Right renal pelvis (tissue), 4 donors: ENCODE data around the gene SKAP1. TPM values are rescaled to one million over a fixed set of nuclear protein-coding genes. Genes with fewer than 3 reads are reported as not detected.
"Not testable (repeated sequence)": the region's sequence is repeated elsewhere in the genome, so short reads cannot be mapped to it uniquely, and the experiment has no call there.

Experiments
- DNase-seq, 4 donors: peaks; one replicate each; pipeline ENCODE4 v3.0.0-alpha.2; 2013; ENCODE audit warnings: low read depth in 4 of 4, low spot score in 3 of 4, missing footprints in 1 of 4
- polyA plus RNA-seq, 4 donors: library from polyadenylated mRNA; unstranded; fragments of 120-200 nt; gene quantifications; one replicate each; pipeline ENCODE4 v1.2.1, GENCODE V29; 2013; ENCODE audit not compliant: insufficient read length in 4 of 4

Gene SKAP1
- polyA plus RNA-seq, 4 donors, result 10.5 to 12.8 (median 12.2) TPM

DNA sequence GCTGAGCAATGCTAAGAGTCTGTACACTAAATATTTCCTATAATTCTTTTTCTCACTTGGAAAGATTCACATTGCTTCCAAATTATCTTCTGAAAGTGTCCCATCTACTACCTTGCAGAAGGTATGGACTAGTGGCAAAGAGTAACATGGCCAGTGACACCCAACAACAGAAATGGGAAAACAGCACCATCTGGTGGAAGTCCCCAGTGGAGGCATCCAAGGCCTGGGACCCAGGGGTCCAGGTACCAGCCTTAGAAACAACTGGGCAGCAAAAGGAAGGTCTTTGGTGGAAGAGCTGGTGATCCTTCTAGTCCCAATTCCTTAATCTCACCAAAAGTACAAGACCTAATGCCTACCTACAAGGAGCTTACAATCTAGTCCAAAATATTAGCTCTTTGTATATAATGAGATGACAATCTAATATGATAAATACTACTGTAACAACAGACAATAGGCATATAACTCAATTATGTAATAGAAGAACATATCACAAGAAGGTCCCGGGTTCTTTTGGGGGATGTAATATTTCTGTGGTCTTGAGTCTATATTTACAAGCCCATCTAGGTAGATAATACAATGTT lies 55.3 kb downstream of the SKAP1 start:
- no peak for DNase-seq

DNA sequence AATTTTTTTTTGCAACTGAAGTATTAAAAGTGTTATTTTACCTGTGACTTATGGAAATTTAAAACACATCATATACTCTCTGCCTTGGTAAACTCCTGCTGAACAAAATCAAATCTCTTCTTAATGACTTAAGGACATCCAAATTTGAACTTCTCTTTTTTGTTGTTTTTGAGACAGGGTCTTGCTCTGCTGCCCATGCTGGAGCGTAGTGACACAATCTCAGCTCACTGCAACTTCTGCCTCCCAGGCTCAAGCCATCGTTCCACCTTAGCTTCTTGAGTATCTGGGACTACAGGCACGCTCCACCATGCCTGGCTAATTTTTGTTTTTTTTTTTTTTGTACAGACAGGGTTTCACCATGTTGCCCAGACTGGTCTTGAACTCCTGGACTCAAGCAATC lies 56.1 kb downstream of the SKAP1 start:
- DNase-seq, result no peak

DNA sequence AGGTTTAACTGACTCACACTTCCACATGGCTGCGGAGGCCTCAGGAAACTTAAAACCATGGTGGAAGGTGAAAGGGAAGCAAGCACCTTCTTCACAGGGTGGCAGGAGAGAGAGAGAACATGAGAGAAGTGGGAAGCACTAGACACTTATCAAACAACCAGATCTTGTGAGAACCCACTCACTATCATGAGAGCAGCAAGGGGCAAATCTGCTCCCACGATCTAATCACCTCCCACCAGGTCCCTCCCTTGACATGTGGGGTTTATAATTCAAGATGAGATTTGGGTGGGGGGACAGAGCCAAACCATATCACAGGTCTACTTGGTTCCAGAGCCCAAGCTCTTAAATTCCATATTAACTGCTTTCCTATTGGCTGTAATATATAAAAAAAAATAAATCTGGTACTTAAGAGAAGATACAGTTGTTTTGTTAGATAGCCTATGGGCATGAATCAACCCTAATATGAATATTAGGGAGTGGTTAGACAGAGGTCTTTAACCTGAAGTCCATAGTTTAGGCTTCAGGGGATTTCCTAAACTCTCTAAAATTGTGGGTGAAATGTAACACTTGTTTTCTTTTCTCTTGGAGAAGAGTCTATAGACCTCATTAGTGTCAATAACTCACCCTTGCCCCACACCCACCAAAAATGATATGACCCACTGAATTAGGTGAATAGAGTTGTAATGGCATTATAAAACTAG lies 56.7 kb downstream of the SKAP1 start:
- DNase-seq, result no peak

DNA sequence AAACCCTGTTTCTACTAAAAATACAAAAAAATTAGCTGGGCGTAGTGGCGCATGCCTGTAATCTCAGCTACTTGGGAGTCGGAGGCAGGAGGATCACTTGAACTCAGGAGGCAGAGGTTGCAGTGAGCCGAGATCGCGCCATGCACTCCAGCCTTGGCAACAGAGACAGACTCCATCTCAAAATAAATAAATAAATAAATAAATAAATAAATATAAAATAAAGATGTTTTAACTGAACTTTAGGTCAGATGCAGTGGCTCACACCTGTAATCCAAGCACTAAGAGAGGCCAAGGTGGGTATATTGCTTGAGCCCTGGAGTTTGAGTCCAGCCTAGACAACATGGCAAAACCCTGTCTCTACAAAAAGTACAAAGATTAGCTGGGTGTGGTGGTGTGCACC lies 61.0 kb downstream of the SKAP1 start:
- DNase-seq, result not testable (repeated sequence)

DNA sequence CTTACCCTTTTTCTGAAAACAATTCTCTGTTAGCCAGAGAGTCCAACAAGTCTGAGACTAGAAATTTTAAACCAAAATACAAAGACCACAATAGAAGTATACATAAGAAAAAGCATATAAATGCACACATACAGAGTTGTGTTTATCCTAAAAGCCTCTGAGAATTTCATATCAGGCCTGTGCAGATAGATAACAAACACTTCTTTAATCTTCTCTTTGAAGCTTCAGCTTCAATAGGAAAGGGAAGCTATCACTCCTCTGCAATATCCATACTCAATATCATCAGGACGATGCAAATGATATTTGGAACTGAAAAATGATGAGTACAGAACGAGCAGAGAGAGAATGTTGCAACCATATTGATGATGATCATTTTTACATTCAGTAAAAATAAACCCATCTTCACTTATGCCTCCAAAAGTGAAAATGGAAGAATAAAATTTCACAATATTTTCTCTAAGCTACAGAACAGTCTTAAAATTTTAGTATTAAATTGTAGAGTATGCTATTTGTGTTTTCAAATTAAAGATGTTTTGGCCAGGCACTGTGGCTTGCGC lies 61.6 kb downstream of the SKAP1 start:
- no peak for DNase-seq

DNA sequence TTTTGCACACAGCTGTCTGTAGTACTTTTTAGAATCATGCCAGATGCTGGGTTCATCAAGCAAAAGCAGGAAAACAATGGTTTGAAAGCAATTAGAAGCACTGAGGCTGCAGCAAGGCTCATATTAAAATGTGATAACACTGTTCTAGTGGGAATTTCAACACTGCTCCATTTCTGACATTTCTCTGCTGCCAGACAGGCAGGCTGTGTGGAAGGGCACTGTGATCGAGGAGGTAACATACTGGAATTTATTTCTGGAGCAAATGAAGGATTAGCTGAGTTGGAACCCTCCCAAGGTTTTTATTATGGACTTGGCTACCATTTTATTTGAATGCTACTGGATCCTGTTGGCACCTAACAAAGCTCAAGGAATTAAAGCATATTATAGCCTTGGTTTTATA lies 66.9 kb downstream of the SKAP1 start:
- DNase-seq, result no peak

DNA sequence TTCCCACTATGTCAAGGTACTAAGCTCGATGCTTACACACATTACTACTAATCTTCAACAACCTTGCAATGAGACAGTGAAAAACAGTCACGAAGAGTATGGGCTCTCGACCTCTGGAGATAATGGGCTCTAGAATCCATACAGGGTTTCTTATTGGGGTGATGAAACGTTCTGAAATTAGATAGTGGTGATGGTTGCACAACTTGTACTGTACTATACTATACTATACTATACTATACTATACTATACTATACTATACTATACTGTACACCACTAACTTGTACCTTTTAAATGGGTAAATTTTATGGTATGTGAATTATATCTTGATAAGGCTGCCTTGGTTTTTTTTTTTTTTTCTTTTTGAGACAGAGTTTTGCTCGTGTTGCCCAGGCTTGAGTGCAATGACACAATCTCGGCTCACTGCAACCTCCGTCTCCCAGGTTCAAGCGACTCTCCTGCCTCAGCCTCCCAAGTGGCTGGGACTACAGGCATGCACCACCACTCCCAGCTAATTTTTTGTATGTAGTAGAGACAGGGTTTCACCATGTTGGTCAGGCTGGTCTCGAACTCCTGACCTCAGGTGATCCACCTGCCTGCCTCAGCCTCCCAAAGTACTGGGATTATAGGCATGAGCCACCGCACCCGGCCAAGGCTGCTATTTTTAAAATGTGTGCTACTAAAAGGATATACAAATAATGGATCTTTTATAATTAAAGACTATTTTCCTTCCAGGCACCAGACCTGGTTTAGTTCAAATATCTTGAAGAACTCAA lies 69.0 kb downstream of the SKAP1 start:
- not testable (repeated sequence) for DNase-seq

DNA sequence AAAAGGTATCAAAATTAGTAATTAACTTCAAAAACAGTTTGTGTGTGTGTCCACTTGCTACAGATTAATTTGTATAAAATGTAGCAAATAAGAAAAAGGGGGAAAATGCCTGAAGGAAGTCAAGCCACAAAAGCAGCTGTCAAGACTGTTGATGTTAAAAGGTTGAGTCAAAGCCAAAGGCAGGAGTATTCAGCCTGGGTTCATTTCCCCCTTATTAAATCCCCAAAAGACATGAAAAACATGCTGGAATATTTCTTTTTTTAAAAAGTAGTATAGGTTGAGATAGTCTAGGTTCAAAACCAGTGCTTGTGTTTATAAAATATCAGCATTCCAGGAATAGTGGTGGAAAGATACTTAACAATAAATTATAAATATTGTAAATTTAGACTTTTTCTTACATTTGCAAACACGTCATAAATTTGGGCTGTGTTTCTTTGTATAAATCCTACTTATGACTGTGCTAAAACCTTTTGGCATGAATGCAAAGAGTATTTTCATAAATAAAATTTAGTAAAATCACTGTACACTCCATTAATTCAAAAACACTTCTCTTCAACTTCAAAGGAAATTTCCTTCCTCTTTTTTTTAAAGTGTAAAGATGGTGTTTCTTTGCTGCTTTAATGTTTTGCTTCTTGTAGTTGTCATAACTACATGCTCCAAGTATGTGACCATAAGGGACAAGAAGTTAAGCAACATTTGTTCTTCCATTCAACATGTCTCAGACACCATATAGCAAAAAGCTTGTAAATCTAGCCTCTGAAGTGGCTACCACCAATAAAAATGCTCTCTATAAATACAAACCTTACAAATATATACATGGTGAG lies 72.0 kb downstream of the SKAP1 start:
- no peak for DNase-seq

DNA sequence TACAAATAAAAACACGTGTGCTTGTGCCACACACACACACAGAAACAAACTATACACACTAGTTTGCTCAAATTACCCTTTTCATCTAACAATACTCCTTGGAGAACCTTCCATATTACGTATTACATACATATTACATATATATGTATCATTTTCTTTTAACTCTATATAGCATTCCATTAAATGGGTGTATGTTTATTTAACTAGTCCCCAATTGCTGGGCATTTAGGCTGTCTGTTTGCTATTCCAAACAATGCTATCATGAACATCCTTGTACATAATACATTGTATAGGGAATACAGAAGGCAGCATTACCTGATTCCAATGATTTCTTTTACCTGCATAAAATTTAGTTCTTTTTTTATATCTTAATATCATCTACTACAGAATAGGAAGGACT lies 73.1 kb downstream of the SKAP1 start:
- DNase-seq, result no peak

DNA sequence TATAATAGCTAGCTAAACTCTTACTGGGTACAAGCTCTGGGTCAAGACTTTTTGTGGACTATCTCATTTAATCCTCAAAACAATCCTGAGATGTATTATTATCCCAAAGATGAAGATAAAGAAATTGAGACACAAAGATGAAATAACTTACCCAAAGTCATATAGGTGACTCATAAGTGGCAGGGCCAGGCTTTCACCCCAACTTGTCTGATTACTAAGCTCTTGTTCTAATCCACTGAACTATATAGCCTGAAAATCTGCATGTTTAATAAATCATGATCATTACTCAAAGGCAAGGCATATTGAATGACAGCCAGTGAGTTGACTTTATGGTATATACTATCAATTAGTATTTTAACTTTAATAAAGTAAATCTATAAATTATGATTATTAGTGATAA lies 77.4 kb downstream of the SKAP1 start:
- DNase-seq, result no peak

DNA sequence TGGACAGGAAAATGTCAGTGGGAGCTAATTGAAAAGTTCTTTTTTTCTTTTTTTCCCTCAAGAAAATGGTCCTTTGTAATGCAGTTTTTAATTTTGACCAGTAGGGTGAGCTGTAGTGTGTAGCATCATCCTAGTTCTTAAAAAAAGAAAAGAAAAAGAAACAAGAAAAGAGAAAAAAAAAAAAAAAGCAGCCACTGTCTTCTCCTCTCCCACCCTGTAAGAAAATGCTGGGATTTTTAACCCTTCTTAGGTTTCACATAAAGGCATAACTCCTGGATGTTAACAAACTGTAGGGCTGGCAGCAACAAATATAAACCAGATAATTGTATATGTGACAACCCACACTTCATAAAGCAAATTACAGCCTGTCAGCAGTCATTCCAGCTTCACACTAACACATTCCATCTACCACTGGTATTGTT lies 78.1 kb downstream of the SKAP1 start:
- no peak for DNase-seq

DNA sequence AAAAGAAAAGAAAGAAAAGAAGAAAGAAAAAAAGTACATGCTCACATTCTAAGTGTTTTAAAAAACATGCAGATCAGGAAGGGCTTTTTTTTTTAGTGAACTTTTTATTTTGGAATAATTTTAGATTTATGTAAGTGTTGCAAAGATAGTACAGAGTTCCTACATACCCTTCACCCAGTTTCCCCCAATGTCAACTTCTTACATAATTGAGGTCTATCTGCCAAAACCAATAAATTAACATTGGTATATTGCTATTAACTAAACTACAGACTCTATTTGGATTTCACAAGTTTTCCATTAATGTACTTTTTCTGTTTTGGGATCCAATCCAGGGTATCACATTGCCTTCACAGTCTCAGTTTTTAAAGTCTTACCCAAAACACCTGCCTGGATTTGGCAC lies 81.7 kb downstream of the SKAP1 start:
- DNase-seq, result no peak

DNA sequence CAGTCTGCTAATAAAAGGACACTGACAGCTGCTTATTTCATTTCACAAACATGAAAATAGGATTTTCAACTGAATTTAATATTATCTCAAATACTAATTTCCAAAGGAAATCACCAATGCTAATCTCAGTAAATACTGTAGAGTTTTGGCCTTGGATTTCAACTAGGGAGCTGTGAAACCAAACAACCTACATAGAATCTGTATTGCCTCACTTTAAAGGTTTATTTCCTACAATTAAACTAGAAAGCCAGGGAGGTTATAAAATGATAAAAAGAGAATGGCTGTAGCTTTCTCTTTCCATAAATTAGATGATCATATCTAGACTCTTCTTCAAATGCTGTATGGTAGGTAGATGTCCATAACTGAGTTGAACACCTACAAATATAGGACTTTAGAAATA lies 82.8 kb downstream of the SKAP1 start:
- DNase-seq, result no peak

DNA sequence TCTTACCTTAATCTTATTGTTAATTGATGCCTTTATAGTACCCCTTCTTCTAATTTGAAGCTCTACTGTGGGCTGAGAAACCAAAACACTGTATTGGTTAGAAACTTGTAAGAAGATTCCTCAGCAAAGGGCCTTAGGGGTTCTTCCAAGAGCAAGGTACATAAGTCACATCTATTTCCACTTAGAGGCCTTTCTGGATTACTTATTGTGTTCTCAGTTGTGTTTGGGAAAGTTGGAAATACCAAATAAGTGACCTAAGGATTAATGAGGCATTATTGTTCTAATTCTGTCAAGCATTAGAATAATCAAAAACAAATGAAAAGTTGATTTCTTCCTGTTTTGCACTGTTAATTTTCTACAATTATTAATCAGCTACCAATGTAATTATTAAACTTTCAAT lies 85.8 kb downstream of the SKAP1 start:
- DNase-seq, result no peak

DNA sequence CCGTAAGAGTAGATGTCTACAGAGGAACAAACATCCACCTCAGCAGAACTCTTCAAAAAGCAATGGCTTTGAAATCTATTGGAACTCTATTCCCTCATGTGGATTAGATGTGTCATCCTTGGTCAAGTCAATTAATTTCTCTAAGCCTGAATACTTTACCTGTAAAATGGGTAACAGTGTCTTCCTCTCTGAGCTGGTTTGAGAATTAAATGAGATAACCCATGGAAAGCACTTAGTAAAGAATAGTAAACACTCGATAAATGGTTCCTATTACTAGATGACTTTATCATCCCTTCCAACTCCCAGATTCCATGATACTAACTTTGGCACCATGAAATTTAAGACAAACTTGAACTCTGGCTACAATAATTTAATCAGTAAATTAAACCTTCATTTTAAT lies 89.1 kb downstream of the SKAP1 start:
- DNase-seq, result no peak

DNA sequence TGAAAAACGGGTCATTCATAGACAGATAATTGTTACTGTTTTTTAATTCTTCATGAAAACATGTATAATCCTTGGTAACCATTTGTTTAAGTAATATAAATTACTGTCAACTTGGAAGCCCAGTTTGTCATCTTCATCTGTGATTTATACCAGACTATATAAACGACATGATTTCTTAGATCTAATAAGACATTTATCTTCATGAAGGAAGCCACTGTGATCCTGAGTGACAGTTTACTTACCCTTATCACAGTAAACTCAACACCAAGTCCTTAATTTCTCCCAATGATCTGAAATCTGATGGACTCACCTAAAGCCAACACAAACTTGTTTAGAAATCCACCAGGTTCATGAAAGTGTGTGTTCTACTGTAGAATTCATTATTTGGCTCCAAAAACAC lies 91.3 kb downstream of the SKAP1 start:
- no peak for DNase-seq

DNA sequence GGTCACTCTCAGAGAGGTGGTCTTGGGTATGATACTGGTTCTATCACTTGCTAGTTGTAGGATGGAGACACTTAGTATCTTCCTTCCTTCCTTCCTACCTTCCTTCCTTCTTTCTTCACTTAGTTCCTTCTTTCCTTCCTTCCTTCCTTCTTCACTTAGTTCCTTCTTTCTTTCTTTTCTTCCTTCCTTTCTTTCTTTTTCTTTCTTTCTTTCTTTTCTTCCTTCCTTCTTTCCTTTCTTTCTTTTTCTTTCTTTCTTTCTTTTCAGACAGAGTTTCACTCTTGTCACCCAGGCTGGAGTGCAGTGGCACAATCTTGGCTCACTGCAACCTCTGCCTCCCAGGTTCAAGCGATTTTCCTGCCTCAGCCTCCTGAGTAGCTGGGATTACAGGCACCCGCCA lies 92.1 kb downstream of the SKAP1 start:
- not testable (repeated sequence) for DNase-seq

DNA sequence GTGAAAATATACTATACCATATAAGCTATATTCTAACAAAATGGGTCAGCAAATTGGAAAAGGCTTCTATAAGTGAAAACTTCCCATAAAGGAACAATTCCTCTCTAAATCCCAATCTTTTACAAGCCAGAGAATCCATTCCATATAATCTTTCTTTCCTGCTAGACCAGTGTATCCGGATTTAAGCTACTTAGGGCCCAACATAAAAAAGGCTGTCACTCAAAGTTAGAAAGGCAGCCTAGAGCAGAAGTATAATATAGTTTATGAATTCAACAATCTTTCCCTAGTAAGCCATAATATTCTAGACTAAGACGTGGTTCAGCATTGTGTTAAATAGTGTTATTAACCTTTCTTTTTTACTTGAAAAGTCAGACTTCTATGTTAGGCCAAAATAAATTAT lies 93.0 kb downstream of the SKAP1 start:
- no peak for DNase-seq

DNA sequence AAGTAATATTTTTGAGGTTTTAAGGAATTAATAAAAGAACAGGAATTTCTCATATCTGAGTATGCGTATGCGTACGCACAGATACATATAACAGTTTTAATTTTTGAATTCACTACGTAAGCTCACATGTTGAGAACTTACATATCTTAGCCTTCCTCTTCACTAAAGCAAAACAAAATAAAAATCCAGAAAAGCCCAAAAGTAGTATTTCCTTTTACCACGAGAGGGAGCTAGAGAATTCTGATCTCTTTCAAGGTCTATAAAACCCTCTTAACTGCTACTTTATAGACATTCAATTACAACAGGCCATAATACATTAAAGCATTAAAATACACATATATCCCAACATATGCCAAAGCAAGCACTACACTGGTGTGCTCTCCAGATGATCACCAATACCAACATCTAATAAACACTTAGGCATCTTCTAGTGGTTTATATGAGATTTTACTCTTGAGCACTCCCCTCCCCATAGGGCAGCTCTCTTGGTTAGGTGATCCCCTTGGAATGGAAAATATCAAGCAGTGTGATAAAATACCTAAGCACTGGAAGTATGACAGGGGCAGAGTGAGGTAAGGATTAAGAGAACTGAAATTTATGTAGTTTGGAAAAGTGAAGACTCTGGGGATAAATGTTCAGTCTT lies 94.0 kb downstream of the SKAP1 start:
- DNase-seq, result peak; percentile 49 to 81 (median 78)

DNA sequence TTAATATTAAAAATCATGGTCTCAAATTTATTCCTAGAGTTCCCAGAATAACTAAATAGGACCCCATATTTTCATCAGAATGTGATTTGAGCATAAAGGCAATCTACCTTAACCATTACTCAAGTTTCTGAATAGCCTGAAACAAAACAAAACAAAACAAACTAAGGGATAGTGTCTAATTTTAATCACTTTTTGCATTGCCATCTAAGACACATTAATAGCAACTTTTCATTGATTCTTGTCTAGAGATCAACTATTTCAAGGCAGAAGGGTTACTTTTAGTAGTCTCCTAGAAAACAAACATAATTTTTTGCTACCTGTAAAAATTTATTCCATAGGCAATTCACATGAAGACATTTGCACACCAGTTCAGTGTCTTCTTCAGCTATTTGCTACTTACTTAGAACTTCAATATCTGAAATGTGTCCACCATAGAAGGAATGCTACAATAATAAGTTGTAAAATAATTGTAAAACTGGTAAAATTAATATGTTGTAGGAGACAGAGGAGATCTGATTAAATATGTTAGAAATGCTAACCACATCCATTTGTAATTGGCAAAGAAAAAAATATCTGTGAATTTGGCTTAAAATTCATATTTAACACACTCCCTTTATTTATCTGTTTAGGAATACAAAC lies 94.7 kb downstream of the SKAP1 start:
- DNase-seq, result no peak
